Ascending aorta (tissue), 2 donors: ENCODE results near the gene CELSR2. TPM values are rescaled to one million over a fixed set of nuclear protein-coding genes. Genes with fewer than 3 reads are reported as not detected.
"Not testable (repeated sequence)": the region's sequence is repeated elsewhere in the genome, so short reads cannot be mapped to it uniquely, and the experiment has no call there.

Experiments
- DNase-seq, 2 donors: peaks; one replicate each; pipeline ENCODE4 v3.0.0-alpha.2; 2019; ENCODE audit warnings: low spot score in 2 of 2
- H3K27ac ChIP-seq, 2 donors: fragments of 200-600 bp; sonication (generic); one replicate each; pipeline ENCODE4 v1.5.1; 2016 to 2017; ENCODE audit warnings: mild to moderate bottlenecking in 1 of 2
- H3K27me3 ChIP-seq: fragments of 200-600 bp; sonication (generic); one replicate; pipeline ENCODE4 v1.5.1; 2017
- H3K36me3 ChIP-seq, 2 donors: fragments of 200-600 bp; sonication (generic); one replicate each; pipeline ENCODE4 v1.5.1; 2016
- H3K4me1 ChIP-seq, 2 donors: fragments of 200-600 bp; sonication (generic); one replicate each; pipeline ENCODE4 v1.5.1; 2016 to 2017; ENCODE audit warnings: mild to moderate bottlenecking in 1 of 2
- H3K4me3 ChIP-seq, 2 donors: fragments of 200-600 bp; sonication (generic); one replicate each; pipeline ENCODE4 v1.5.1; 2016 to 2017; ENCODE audit warnings: mild to moderate bottlenecking in 1 of 2
- H3K9me3 ChIP-seq, 2 donors: fragments of 200-600 bp; sonication (generic); one replicate each; pipeline ENCODE4 v1.5.1; 2016
- intact Hi-C: fragments of 100-400 bp; cut with DNase I; formaldehyde crosslinking; loops from one replicate; pipeline ENCODE4 v1.15.1; 2023
- total RNA-seq: library from RNA; depleted of rRNA; stranded (reverse); fragments of >200 nt; gene quantifications from one replicate; pipeline ENCODE4 v1.1.0, GENCODE V29; 2016
- TF ChIP-seq, protein P1 (sequence below), 3 experiments: fragments of 200-600 bp in 2 of 3; fragments of 450-650 bp in 1 of 3; sonication (generic) in 2 of 3; IDR thresholded peaks; one replicate each; pipeline ENCODE4 v1.5.1; 2016 to 2019; ENCODE audit warnings: antibody characterized with exemption in 3 of 3, mild to moderate bottlenecking in 1 of 3, moderate library complexity in 1 of 3

CELSR2 gene
- total RNA-seq, 1 donor from 2014 or later: 3.6 TPM

DNA sequence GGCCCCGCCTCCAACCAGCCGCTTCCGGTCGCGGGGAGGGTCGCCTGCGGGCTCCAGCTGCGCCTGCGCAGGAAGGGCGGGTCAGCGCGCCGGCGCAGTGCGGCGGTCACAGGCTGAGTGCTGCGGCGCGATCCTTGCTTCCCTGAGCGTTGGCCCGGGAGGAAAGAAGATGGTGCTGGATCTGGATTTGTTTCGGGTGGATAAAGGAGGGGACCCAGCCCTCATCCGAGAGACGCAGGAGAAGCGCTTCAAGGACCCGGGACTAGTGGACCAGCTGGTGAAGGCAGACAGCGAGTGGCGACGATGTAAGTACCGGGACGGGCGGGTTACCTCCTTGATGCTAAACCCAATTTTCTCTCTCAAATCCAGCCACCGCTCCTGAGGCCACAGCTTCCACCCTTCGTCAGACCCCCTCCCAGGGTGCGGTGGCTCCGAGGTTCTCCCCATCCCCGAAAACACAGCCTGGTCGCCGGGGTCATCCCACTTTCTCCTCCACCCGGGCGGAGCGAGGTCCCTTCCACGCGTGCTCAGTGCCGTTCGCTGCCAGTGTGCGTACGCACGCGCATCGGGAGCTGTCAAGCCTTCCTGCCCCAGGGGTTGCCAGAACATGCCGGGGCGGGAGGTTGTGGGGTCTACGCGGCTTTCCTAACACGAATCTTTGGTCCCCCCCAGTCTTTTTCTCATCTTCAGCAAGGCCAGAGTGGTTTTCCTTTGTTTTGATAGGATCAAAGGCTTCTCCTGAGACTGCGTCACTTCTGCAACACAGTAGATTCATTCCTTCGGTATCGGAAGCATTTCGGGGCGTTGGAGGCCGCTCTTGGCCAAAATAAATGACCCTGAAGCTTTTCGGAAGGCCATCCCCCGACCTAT lies 35.3 kb upstream of the CELSR2 start, which contains the start of gene SARS1:
Gene SARS1 (plus strand): TSS at position 95 of the 870 bp plus-strand sequence. CDS start 75 bp downstream, at position 170.
- Histone ChIP-seq H3K27ac (peak within 1 kb of the TSS; percentile 87 to 94), H3K36me3 (no peaks in the 10 kb centered on the region), H3K4me1 (peaks cover 10 to 22% of the 10 kb centered on the region in 2 donors), H3K27me3 (no peaks in the 10 kb centered on the region), H3K4me3 (peak within 1 kb of the TSS; percentile 79 to 82), H3K9me3 (no peaks in the 10 kb centered on the region)
- peak; percentile 37 to 91 for DNase-seq
- intact Hi-C loops: loop anchor here (1.0 kb wide), 2 partner anchors 16 to 138 kb away; partner anchors contain the start of gene TAF13
- TF ChIP-seq, protein P1, sequence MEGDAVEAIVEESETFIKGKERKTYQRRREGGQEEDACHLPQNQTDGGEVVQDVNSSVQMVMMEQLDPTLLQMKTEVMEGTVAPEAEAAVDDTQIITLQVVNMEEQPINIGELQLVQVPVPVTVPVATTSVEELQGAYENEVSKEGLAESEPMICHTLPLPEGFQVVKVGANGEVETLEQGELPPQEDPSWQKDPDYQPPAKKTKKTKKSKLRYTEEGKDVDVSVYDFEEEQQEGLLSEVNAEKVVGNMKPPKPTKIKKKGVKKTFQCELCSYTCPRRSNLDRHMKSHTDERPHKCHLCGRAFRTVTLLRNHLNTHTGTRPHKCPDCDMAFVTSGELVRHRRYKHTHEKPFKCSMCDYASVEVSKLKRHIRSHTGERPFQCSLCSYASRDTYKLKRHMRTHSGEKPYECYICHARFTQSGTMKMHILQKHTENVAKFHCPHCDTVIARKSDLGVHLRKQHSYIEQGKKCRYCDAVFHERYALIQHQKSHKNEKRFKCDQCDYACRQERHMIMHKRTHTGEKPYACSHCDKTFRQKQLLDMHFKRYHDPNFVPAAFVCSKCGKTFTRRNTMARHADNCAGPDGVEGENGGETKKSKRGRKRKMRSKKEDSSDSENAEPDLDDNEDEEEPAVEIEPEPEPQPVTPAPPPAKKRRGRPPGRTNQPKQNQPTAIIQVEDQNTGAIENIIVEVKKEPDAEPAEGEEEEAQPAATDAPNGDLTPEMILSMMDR (IDR thresholded peaks at IDR 0.05): no peak

DNA sequence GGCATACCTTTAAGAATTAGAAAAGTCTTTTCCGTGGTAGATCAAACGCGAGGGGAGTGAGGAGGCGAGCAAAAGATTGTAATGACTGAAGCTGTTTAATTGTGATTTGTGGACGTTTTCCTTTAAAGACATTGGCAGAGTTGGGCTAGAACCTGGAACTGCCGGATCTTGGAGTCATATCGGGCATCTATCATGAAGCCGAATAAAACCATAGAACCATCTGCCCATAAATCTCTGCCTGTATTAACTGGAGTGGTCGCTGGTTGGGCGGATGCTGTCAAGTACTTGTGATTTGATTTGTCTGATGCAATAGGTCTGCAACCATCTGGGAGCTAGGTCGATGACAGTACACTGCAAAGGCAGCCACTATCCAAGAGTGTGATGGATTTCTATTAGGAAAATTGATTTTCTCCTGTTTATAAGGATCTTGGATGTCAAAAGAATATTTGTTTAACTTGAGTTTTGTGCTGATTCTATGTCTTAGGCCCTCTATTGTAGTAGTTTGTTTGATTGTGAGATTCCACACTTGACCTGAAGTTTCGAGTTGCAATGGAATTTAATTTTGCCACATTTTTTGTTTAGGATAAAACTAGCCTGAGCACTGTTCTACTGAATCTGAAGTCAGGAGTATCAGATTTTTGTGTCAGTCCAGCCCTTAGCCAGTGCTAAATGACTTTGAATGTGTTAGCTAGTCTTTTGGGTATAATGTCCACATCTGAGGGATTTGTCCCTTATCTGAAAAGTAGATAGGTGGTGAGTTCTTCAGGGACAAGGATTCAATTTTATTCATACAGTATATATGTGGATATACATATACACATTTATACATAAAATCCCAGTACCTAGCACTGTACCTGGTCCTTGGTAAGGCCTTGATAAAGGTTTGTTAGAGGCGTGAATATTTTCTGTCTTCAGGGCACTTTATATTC lies 34.4 kb upstream of the CELSR2 start:
- intact Hi-C loops: no loop called here
- H3K9me3 ChIP-seq: no peaks in the 10 kb centered on the region
- H3K36me3 ChIP-seq: no peaks in the 10 kb centered on the region
- peak overlapping the region; percentile 87 to 94 for H3K27ac ChIP-seq
- H3K27me3 ChIP-seq: no peaks in the 10 kb centered on the region
- TF ChIP-seq, protein P1 (IDR thresholded peaks at IDR 0.05): no peak
- DNase-seq: no peak
- peak overlapping the region; percentile 79 to 82 for H3K4me3 ChIP-seq
- peaks cover 10 to 22% of the 10 kb centered on the region in 2 donors for H3K4me1 ChIP-seq

DNA sequence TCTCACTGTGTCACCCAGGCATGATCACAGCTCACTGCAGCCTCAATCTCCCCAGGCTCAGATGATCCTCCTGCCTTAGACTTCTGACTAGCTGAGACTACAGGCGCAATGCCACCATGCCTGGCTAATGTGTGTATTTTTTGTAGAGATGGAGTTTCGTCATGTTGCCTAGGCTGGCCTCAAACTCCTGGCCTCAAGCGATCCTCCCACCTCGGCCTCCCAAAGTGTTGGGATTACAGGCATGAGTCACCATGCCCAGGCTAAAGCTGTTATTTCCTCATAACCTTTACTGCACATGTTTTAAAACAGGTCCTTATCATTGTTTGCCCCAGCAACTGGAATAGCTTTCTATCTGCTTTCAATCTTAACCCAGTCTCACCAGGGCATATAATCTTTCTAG lies 32.7 kb upstream of the CELSR2 start:
- Histone ChIP-seq H3K27me3 (no peaks in the 10 kb centered on the region), H3K27ac (peak overlapping the region; percentile 8 to 42), H3K36me3 (peaks cover 3% of the 10 kb centered on the region in 2 donors), H3K4me3 (no peak overlapping the region), H3K9me3 (no peaks in the 10 kb centered on the region), H3K4me1 (peaks cover 10 to 22% of the 10 kb centered on the region in 2 donors)
- no peak for DNase-seq
- intact Hi-C loops: no loop called here
- TF ChIP-seq, protein P1 (IDR thresholded peaks at IDR 0.05): no peak

DNA sequence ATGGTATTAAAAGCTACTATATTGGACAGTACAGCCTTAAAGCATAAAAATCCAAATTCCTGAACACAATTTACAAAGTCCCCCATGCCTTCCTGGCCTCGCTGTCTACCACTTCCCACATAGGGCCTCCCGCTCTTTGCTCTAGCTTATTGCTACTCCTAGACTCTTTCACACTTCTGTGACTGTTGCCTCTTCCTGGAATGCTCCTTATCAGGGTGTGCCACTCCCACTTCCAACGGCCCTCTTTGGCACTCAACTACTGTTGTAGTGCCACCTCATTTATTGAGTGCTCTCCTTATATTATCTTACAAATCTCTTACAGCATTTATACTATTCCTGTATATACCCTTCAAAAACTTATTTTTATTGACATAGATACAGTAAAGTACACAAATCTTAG lies 30.8 kb upstream of the CELSR2 start:
- Histone ChIP-seq H3K27me3 (no peaks in the 10 kb centered on the region), H3K27ac (no peak overlapping the region), H3K4me3 (no peak overlapping the region), H3K9me3 (no peaks in the 10 kb centered on the region), H3K36me3 (peaks cover 3% of the 10 kb centered on the region in 2 donors), H3K4me1 (peaks cover 10 to 22% of the 10 kb centered on the region in 2 donors)
- intact Hi-C loops: no loop called here
- no peak for DNase-seq
- TF ChIP-seq, protein P1 (IDR thresholded peaks at IDR 0.05): no peak

GRCh38 chr1:109221201-109221600 lies 28.1 kb upstream of the CELSR2 start:
- H3K9me3 ChIP-seq, H3K27ac ChIP-seq, DNase-seq, H3K27me3 ChIP-seq, H3K4me3 ChIP-seq, intact Hi-C loops: not testable (repeated sequence)
- peaks cover 13 to 15% of the 10 kb centered on the region in 2 donors for H3K36me3 ChIP-seq
- H3K4me1 ChIP-seq: peaks cover 0 to 11% of the 10 kb centered on the region in 2 donors
